ENCODE results near the gene SLC1A2.

The SLC1A2 gene

GRCh38 chr11:35393098-35393497, 26.3 kb downstream of the SLC1A2 start:
- Histone ChIP-seq H4K20me1 (no peaks in the 10 kb centered on the region), H3K9me3 (no peaks in the 10 kb centered on the region), H3K27ac (no peak overlapping the region), H3K4me3 (no peak overlapping the region), H3K4me1 (peaks cover 35% of the 10 kb centered on the region), H3K27me3 (no peaks in the 10 kb centered on the region), H3K36me3 (no peaks in the 10 kb centered on the region), H3K4me2 (peak overlapping the region; percentile 57), H3K9ac (no peak overlapping the region)
- TF ChIP-seq Cebpa-rat (IDR thresholded peaks at IDR 0.05) = no peak

GRCh38 chr11:35391922-35392688, 27.3 kb downstream of the SLC1A2 start:
- Histone ChIP-seq H3K9me3 (no peaks in the 10 kb centered on the region), H3K4me2 (peak overlapping the region; percentile 57; the same call in 1 of the 2 replicates), H3K27ac (no peak overlapping the region), H3K4me1 (peaks cover 35% of the 10 kb centered on the region), H3K9ac (no peak overlapping the region), H3K36me3 (no peaks in the 10 kb centered on the region), H3K27me3 (no peaks in the 10 kb centered on the region), H4K20me1 (no peaks in the 10 kb centered on the region), H3K4me3 (no peak overlapping the region)
- no peak for TF ChIP-seq Cebpa-rat (IDR thresholded peaks at IDR 0.05)

- no peaks in the 10 kb centered on the region for H3K9me3 ChIP-seq
- H4K20me1 ChIP-seq = no peaks in the 10 kb centered on the region
- no peaks in the 10 kb centered on the region for H3K36me3 ChIP-seq
- no peak for TF ChIP-seq Cebpa-rat (IDR thresholded peaks at IDR 0.05)
- H3K4me1 ChIP-seq = peaks cover 35% of the 10 kb centered on the region
- H3K4me3 ChIP-seq = no peak overlapping the region
- no peak overlapping the region for H3K27ac ChIP-seq
- no peak overlapping the region for H3K9ac ChIP-seq
- no peaks in the 10 kb centered on the region for H3K27me3 ChIP-seq
- H3K4me2 ChIP-seq = peak overlapping the region; percentile 23
Measured at GRCh38 chr11:35390737-35391682, 28.3 kb downstream of the SLC1A2 start.

- no peak overlapping the region for H3K4me3 ChIP-seq
- no peaks in the 10 kb centered on the region for H3K36me3 ChIP-seq
- H3K9me3 ChIP-seq = no peaks in the 10 kb centered on the region
- H3K27ac ChIP-seq = no peak overlapping the region
- no peaks in the 10 kb centered on the region for H3K27me3 ChIP-seq
- no peak overlapping the region for H3K9ac ChIP-seq
- H4K20me1 ChIP-seq = no peaks in the 10 kb centered on the region
- H3K4me1 ChIP-seq = peaks cover 35% of the 10 kb centered on the region
- no peak for TF ChIP-seq Cebpa-rat (IDR thresholded peaks at IDR 0.05)
- H3K4me2 ChIP-seq = no peak overlapping the region
Measured at GRCh38 chr11:35389897-35390465, 29.4 kb downstream of the SLC1A2 start.

- H3K9me3 ChIP-seq = no peaks in the 10 kb centered on the region
- H3K27me3 ChIP-seq = no peaks in the 10 kb centered on the region
- H3K9ac ChIP-seq = no peak overlapping the region
- no peak overlapping the region for H3K4me2 ChIP-seq
- no peak for TF ChIP-seq Cebpa-rat (IDR thresholded peaks at IDR 0.05)
- H3K4me3 ChIP-seq = no peak overlapping the region
- no peaks in the 10 kb centered on the region for H4K20me1 ChIP-seq
- peaks cover 34% of the 10 kb centered on the region for H3K4me1 ChIP-seq
- no peaks in the 10 kb centered on the region for H3K36me3 ChIP-seq
- no peak overlapping the region for H3K27ac ChIP-seq
Measured at GRCh38 chr11:35389112-35389511, 30.2 kb downstream of the SLC1A2 start.

- H3K4me1 ChIP-seq = peaks cover 23% of the 10 kb centered on the region
- H3K9me3 ChIP-seq = no peaks in the 10 kb centered on the region
- no peak for TF ChIP-seq Cebpa-rat (IDR thresholded peaks at IDR 0.05)
- no peaks in the 10 kb centered on the region for H3K27me3 ChIP-seq
- no peaks in the 10 kb centered on the region for H4K20me1 ChIP-seq
- H3K36me3 ChIP-seq = no peaks in the 10 kb centered on the region
- no peak overlapping the region for H3K4me2 ChIP-seq
- H3K9ac ChIP-seq = no peak overlapping the region
- H3K4me3 ChIP-seq = no peak overlapping the region
- no peak overlapping the region for H3K27ac ChIP-seq
Measured at GRCh38 chr11:35388061-35388460, 31.3 kb downstream of the SLC1A2 start.

- no peak overlapping the region for H3K9ac ChIP-seq
- H3K9me3 ChIP-seq = no peaks in the 10 kb centered on the region
- no peak overlapping the region for H3K4me2 ChIP-seq
- H3K4me3 ChIP-seq = no peak overlapping the region
- H3K36me3 ChIP-seq = no peaks in the 10 kb centered on the region
- H3K27ac ChIP-seq = no peak overlapping the region
- no peaks in the 10 kb centered on the region for H4K20me1 ChIP-seq
- H3K27me3 ChIP-seq = no peaks in the 10 kb centered on the region
- TF ChIP-seq Cebpa-rat (IDR thresholded peaks at IDR 0.05) = no peak
- peaks cover 16% of the 10 kb centered on the region for H3K4me1 ChIP-seq
Measured at GRCh38 chr11:35387111-35387982, 32.0 kb downstream of the SLC1A2 start.

GRCh38 chr11:35383953-35384352, 35.4 kb downstream of the SLC1A2 start:
- no peaks in the 10 kb centered on the region for H3K36me3 ChIP-seq
- no peaks in the 10 kb centered on the region for H3K9me3 ChIP-seq
- H3K27ac ChIP-seq = no peak overlapping the region
- no peaks in the 10 kb centered on the region for H3K27me3 ChIP-seq
- no peaks in the 10 kb centered on the region for H3K4me1 ChIP-seq
- H3K9ac ChIP-seq = no peak overlapping the region
- no peak overlapping the region for H3K4me3 ChIP-seq
- TF ChIP-seq Cebpa-rat (IDR thresholded peaks at IDR 0.05) = no peak
- H4K20me1 ChIP-seq = no peaks in the 10 kb centered on the region
- no peak overlapping the region for H3K4me2 ChIP-seq

GRCh38 chr11:35381709-35382322, 37.5 kb downstream of the SLC1A2 start:
- Histone ChIP-seq H3K4me3 (no peak overlapping the region), H4K20me1 (no peaks in the 10 kb centered on the region), H3K4me1 (no peaks in the 10 kb centered on the region), H3K4me2 (no peak overlapping the region), H3K36me3 (no peaks in the 10 kb centered on the region), H3K9ac (no peak overlapping the region), H3K27me3 (no peaks in the 10 kb centered on the region), H3K9me3 (no peaks in the 10 kb centered on the region), H3K27ac (no peak overlapping the region)
- no peak for TF ChIP-seq Cebpa-rat (IDR thresholded peaks at IDR 0.05)

All from BLaER1 (cell line).